Measurements from ENCODE around the gene EFCAB12.
"Not testable (repeated sequence)": the region's sequence is repeated elsewhere in the genome, so short reads cannot be mapped to it uniquely, and the experiment has no call there.

The EFCAB12 gene

GRCh38 chr3:129367821-129368220, 60.6 kb downstream of the EFCAB12 start:
- H3K27me3 Mint-ChIP-seq (ENCODE audit: low read depth): no peaks in the 10 kb centered on the region
- H3K36me3 Mint-ChIP-seq (ENCODE audit: low read depth): peaks cover 9% of the 10 kb centered on the region
- H3K9me3 Mint-ChIP-seq: peaks cover 7% of the 10 kb centered on the region
- no peak overlapping the region for H3K27ac Mint-ChIP-seq
- H3K4me1 Mint-ChIP-seq: no peaks in the 10 kb centered on the region
- no peak for TF ChIP-seq CTCF (IDR thresholded peaks at IDR 0.05; ENCODE audit: unreplicated experiment in 3 of 3)
- H3K4me3 Mint-ChIP-seq: no peak overlapping the region

- no peak for TF ChIP-seq CTCF (IDR thresholded peaks at IDR 0.05; ENCODE audit: unreplicated experiment in 3 of 3)
- H3K27ac Mint-ChIP-seq: no peak overlapping the region
- H3K9me3 Mint-ChIP-seq: peaks cover 8% of the 10 kb centered on the region
- H3K36me3 Mint-ChIP-seq (ENCODE audit: low read depth): peaks cover 11% of the 10 kb centered on the region
- no peak overlapping the region for H3K4me3 Mint-ChIP-seq
- no peaks in the 10 kb centered on the region for H3K27me3 Mint-ChIP-seq (ENCODE audit: low read depth)
- peaks cover under 1% of the 10 kb centered on the region for H3K4me1 Mint-ChIP-seq
Observed at GRCh38 chr3:129366312-129366831, 62.1 kb downstream of the EFCAB12 start.

- Mint-ChIP-seq H3K4me1 (peaks cover 9% of the 10 kb centered on the region), H3K36me3 (ENCODE audit: low read depth) (peaks cover 16% of the 10 kb centered on the region), H3K9me3 (peaks cover 13% of the 10 kb centered on the region), H3K4me3 (no peak overlapping the region), H3K27ac (no peak overlapping the region), H3K27me3 (ENCODE audit: low read depth) (no peaks in the 10 kb centered on the region)
- TF ChIP-seq CTCF (IDR thresholded peaks at IDR 0.05; ENCODE audit: unreplicated experiment in 3 of 3): no peak
Observed at GRCh38 chr3:129365296-129366136, 62.9 kb downstream of the EFCAB12 start.

- H3K4me1 Mint-ChIP-seq: peaks cover 12% of the 10 kb centered on the region
Observed at GRCh38 chr3:129364811-129365210, 63.6 kb downstream of the EFCAB12 start.

GRCh38 chr3:129363356-129363755, 65.1 kb downstream of the EFCAB12 start:
- not testable (repeated sequence) for H3K4me3 Mint-ChIP-seq; H3K27ac Mint-ChIP-seq; H3K27me3 Mint-ChIP-seq (ENCODE audit: low read depth)
- Mint-ChIP-seq H3K4me1 (peaks cover 13% of the 10 kb centered on the region), H3K9me3 (peaks cover 13% of the 10 kb centered on the region), H3K36me3 (ENCODE audit: low read depth) (peaks cover 16% of the 10 kb centered on the region)

More at GRCh38 chr3:129364811-129365210, 63.6 kb downstream of the EFCAB12 start:
- H3K27ac Mint-ChIP-seq; H3K4me3 Mint-ChIP-seq; H3K27me3 Mint-ChIP-seq (ENCODE audit: low read depth): not testable (repeated sequence)
- Mint-ChIP-seq H3K36me3 (ENCODE audit: low read depth) (peaks cover 16% of the 10 kb centered on the region), H3K9me3 (peaks cover 13% of the 10 kb centered on the region)

- H3K27ac Mint-ChIP-seq: no peak overlapping the region
- TF ChIP-seq CTCF (IDR thresholded peaks at IDR 0.05; ENCODE audit: unreplicated experiment in 3 of 3): no peak
- H3K4me1 Mint-ChIP-seq: peaks cover 18% of the 10 kb centered on the region
- peaks cover 13% of the 10 kb centered on the region for H3K9me3 Mint-ChIP-seq
- no peak overlapping the region for H3K4me3 Mint-ChIP-seq
- H3K36me3 Mint-ChIP-seq (ENCODE audit: low read depth): peaks cover 16% of the 10 kb centered on the region
- H3K27me3 Mint-ChIP-seq (ENCODE audit: low read depth): peaks cover 11% of the 10 kb centered on the region
Observed at GRCh38 chr3:129360705-129361460, 67.6 kb downstream of the EFCAB12 start.
